Neutrophil (primary cell): ENCODE results near the gene CXADR.
"Not testable (repeated sequence)": the region's sequence is repeated elsewhere in the genome, so short reads cannot be mapped to it uniquely, and the experiment has no call there.

Experiments
- H3K27ac ChIP-seq: fragments of 200-600 bp; sonication (generic); 2 replicates; pipeline ENCODE4 v1.5.1; 2016; ENCODE audit warnings: mild to moderate bottlenecking, moderate library complexity
- H3K27me3 ChIP-seq: fragments of 200-600 bp; sonication (generic); 2 replicates; pipeline ENCODE4 v1.6.0; 2016; ENCODE audit warnings: mild to moderate bottlenecking
- H3K36me3 ChIP-seq: fragments of 200-600 bp; sonication (generic); 2 replicates; pipeline ENCODE4 v1.5.1; 2017
- H3K4me1 ChIP-seq, 2 experiments: fragments of 200-600 bp in 1 of 2; sonication (generic) in 1 of 2; 1 replicate in 1 of 2; 2 replicates in 1 of 2; pipeline versions ENCODE4 v1.5.1 to v1.6.1; 2013 to 2016; ENCODE audit warnings: low read depth in 1 of 2, low read length in 1 of 2, mild to moderate bottlenecking in 1 of 2, moderate library complexity in 1 of 2; ENCODE audit not compliant: control insufficient read depth in 1 of 2, insufficient read depth in 1 of 2
- H3K4me3 ChIP-seq, 2 experiments: fragments of 200-600 bp in 1 of 2; sonication (generic) in 1 of 2; 1 replicate in 1 of 2; 2 replicates in 1 of 2; pipeline ENCODE4 v1.5.1; 2013 to 2016; ENCODE audit warnings: low read depth in 1 of 2, low read length in 1 of 2, mild to moderate bottlenecking in 1 of 2, moderate library complexity in 1 of 2
- H3K9me3 ChIP-seq: fragments of 200-600 bp; sonication (generic); 2 replicates; pipeline ENCODE4 v1.5.1; 2016
- TF ChIP-seq, protein P1 (sequence below): fragments of 200-600 bp; sonication (generic); IDR thresholded peaks from 2 replicates; pipeline ENCODE4 v1.5.1; 2016; ENCODE audit warnings: antibody characterized with exemption

Gene CXADR

GRCh38 chr21:17507591-17507990 lies 5.3 kb upstream of the CXADR start:
- H3K36me3 ChIP-seq: no peaks in the 10 kb centered on the region
- H3K9me3 ChIP-seq: no peaks in the 10 kb centered on the region
- H3K27ac ChIP-seq: no peak overlapping the region
- H3K4me3 ChIP-seq: no peak overlapping the region
- no peaks in the 10 kb centered on the region for H3K4me1 ChIP-seq
- peaks cover 36% of the 10 kb centered on the region for H3K27me3 ChIP-seq
- TF ChIP-seq, protein P1, sequence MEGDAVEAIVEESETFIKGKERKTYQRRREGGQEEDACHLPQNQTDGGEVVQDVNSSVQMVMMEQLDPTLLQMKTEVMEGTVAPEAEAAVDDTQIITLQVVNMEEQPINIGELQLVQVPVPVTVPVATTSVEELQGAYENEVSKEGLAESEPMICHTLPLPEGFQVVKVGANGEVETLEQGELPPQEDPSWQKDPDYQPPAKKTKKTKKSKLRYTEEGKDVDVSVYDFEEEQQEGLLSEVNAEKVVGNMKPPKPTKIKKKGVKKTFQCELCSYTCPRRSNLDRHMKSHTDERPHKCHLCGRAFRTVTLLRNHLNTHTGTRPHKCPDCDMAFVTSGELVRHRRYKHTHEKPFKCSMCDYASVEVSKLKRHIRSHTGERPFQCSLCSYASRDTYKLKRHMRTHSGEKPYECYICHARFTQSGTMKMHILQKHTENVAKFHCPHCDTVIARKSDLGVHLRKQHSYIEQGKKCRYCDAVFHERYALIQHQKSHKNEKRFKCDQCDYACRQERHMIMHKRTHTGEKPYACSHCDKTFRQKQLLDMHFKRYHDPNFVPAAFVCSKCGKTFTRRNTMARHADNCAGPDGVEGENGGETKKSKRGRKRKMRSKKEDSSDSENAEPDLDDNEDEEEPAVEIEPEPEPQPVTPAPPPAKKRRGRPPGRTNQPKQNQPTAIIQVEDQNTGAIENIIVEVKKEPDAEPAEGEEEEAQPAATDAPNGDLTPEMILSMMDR: no peak

- Histone ChIP-seq H3K9me3 (no peaks in the 10 kb centered on the region), H3K27ac (no peak overlapping the region), H3K4me3 (peak overlapping the region; percentile 5 to 29), H3K4me1 (peaks cover 3 to 9% of the 10 kb centered on the region in 2 experiments), H3K27me3 (peaks cover 95% of the 10 kb centered on the region), H3K36me3 (no peaks in the 10 kb centered on the region)
- TF ChIP-seq, protein P1: no peak
Observed at GRCh38 chr21:17513214-17514123, 626 bp downstream of the CXADR start.

- H3K27ac ChIP-seq: no peak overlapping the region
- H3K4me1 ChIP-seq: peaks cover 3 to 9% of the 10 kb centered on the region in 2 experiments
- no peaks in the 10 kb centered on the region for H3K36me3 ChIP-seq
- TF ChIP-seq, protein P1: no peak
- no peaks in the 10 kb centered on the region for H3K9me3 ChIP-seq
- H3K4me3 ChIP-seq: no peak overlapping the region
- peaks cover 99% of the 10 kb centered on the region for H3K27me3 ChIP-seq
Observed at GRCh38 chr21:17514124-17514845, 1.4 kb downstream of the CXADR start.

GRCh38 chr21:17517008-17517407 lies 4.2 kb downstream of the CXADR start:
- not testable (repeated sequence) for H3K27ac ChIP-seq, H3K9me3 ChIP-seq, H3K4me3 ChIP-seq, H3K4me1 ChIP-seq, H3K36me3 ChIP-seq
- peaks cover 72% of the 10 kb centered on the region for H3K27me3 ChIP-seq

DNA sequence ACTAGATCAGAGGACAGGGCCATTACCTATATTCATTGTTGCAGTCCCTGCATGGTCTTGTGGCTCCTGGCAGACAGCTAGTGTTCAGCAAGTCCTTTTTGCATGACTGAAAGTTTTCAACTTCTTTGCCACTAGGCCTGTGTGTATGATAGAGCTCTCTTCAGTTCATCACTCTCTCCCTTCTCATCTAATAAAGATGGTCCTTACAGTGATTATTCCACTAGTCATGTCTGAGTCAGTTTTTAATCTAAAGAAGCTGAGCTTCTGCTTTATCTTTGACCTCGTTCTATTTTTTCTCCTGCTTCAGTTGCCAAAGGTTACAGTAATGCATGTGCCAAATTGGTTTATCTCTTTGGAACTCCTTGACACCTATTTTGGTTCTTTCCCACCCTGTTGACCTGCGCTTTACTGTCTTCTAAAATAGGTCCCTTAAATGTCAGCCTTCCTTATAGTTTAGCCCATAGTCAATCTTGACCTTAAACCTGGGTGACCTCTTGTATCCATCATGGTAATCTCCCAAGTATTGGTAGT lies 6.4 kb downstream of the CXADR start:
- no peak overlapping the region for H3K4me3 ChIP-seq
- peaks cover 49% of the 10 kb centered on the region for H3K27me3 ChIP-seq
- no peaks in the 10 kb centered on the region for H3K36me3 ChIP-seq
- no peak overlapping the region for H3K27ac ChIP-seq
- TF ChIP-seq, protein P1: no peak
- H3K4me1 ChIP-seq: no peaks in the 10 kb centered on the region
- no peaks in the 10 kb centered on the region for H3K9me3 ChIP-seq
